VCaP (cell line): ENCODE measurements around the gene KLHL17.

Source experiments
- H3K27ac ChIP-seq: fragments of 450-650 bp; 2 replicates; pipeline ENCODE4 v1.5.1; 2017
- CTCF ChIP-seq: fragments of 450-650 bp; conservative IDR thresholded peaks from 2 replicates; pipeline ENCODE4 v1.5.1; 2017; ENCODE audit warnings: mild to moderate bottlenecking, moderate library complexity

KLHL17 gene

DNA sequence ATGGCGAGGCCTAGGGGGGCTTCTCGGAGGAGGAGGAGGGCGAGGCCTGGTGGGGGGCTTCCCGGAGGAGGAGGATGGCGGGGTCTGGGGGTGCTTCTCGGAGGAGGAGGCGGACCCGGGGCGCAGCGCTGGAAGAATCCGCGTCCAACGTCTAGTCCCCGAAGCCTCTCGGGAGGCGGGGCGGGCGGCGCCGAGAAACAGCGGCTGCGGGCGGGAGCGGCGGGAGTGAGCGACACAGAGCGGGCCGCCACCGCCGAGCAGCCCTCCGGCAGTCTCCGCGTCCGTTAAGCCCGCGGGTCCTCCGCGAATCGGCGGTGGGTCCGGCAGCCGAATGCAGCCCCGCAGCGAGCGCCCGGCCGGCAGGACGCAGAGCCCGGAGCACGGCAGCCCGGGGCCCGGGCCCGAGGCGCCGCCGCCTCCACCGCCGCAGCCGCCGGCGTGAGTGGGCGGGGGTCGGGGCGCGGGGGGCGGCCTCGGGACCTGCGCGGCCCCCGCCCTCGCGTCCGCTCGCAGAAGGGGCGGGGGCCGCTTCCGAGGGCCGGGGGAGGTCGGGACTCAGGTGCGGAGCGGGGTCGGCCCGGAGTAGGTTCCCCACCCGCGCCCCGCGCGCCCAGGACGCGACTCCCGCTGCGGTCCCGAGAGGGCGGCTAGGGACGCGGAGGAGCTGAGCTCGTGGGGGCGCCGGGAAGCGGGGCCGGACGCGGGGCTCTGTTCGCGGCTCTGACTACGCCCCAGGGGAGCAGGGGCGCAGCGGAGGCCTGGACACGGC is at the start of gene KLHL17:
TSS of gene KLHL17 (plus strand) at position 222 of the 769 bp plus-strand sequence. CDS start at position 332, 110 bp downstream.
- no peak for TF ChIP-seq CTCF
- H3K27ac ChIP-seq: peak within 1 kb of the TSS; percentile 79; the same call in 1 of the 2 replicates

DNA sequence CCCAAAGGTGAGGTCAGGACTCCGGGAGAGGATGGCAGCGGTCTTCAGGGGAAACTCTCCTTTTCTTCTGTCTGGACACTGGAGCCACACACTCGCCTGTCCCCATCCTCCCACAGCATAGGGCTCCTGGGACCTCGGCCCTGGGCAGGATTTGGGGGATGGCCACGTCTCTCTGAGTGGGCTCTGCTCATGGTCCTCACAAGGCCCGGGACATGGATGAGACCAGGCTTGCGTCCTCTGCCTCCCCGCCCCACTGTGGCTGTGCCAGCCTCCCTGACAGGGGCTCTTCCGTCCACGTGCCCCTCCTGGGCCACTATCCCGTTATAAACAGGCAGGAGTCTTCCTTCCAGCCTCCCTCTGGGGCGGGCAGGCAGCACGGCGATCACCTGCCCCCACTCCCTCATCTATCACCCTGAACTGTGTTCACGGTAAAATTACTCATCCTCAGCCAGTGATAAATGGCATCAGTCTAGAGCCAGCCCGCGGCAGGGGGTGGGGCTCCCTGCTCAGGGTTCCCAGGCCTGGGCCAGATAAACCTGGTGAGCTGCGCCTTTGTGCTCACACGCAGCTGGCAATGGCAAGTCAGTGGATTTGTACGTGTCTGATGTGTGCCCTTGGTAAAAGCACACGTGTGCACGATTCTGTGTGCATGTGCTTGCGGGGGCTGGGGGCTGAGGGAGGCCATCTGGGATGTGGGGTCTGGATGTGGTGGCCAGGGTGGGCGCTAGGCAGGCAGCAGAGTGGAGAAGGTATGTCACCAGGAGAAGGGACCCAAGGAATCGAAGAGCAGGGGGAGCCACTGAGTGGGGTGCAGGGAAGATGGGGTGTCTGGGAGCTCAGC is 49.3 kb upstream of the KLHL17 start:
- TF ChIP-seq CTCF: no peak
- H3K27ac ChIP-seq: no peak overlapping the region

GRCh38 chr1:911875-912739 is 48.3 kb upstream of the KLHL17 start:
- no peak overlapping the region for H3K27ac ChIP-seq
- no peak for TF ChIP-seq CTCF

DNA sequence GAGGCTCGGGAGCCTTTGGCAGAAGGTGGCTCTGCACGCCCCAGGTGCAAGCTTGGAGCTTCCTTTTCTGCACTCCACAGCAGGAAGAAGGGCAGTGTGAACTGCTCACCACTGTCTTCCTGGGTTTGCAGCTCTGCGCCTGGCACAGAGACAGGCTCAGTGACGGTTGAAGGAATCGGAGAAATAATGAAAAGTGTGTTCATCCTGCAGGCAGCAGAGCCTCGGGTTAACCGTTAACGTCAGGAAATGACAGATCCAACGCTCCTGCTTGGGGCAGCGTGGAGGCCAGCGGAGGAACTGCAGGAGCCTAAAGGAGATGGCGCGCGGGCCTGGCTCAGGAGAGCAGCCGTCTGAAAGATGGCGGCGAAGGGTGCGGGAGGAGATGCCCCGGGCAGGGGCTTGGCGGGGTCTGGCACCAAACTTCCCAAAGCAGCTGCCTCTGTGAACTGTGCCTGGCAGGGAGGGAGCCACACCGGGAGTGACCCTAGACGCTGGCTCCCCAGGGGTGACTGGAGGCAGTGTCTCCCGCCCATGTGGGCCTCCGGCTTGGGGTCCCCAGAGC is 47.6 kb upstream of the KLHL17 start:
- TF ChIP-seq CTCF: peak; percentile 41; the same call in 1 of the 2 replicates
- peak overlapping the region; percentile 99 for H3K27ac ChIP-seq

GRCh38 chr1:913491-914130 is 46.8 kb upstream of the KLHL17 start:
- no peak for TF ChIP-seq CTCF
- peak overlapping the region; percentile 99 for H3K27ac ChIP-seq

- TF ChIP-seq CTCF: no peak
- peak overlapping the region; percentile 99 for H3K27ac ChIP-seq
Measured at GRCh38 chr1:914131-914890, 46.1 kb upstream of the KLHL17 start.
